ENCODE results near the gene SPATA32.

Gene SPATA32

DNA sequence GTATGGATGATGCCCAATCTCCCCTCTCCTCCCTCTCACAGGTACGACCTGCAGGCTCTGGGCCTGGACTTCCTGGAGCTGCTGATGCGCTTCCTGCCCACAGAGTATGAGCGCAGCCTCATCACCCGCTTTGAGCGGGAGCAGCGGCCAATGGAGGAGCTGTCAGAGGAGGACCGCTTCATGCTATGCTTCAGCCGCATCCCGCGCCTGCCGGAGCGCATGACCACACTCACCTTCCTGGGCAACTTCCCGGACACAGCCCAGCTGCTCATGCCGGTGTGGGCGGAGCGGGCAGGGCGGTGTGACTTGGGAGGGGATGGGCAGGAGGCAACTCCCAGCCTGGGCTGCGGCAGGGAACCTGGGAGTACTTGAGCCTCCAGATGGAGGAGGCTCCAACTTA, 18.1 kb downstream of the SPATA32 start:
- Histone ChIP-seq H3K36me3 (replicated peaks; ENCODE audit: insufficient read depth, low read length) (peaks cover 10% of the 10 kb centered on the region), H3K9me3 (replicated peaks; ENCODE audit: insufficient read depth, low read length) (no peaks in the 10 kb centered on the region), H3K27ac (ENCODE audit: low read length) (no peak overlapping the region), H3K4me3 (ENCODE audit: low read length) (no peak overlapping the region), H2AFZ (ENCODE audit: low read length) (no peak overlapping the region), H3K27me3 (replicated peaks; ENCODE audit: insufficient read depth, low read length) (no peaks in the 10 kb centered on the region), H3K9ac (ENCODE audit: low read length) (no peak overlapping the region), H3K4me1 (ENCODE audit: low read length) (peaks cover 17% of the 10 kb centered on the region), H4K20me1 (ENCODE audit: insufficient read depth, low read length) (0 out of 2 replicates have a peak, but pooled peaks cover 2% of the 10 kb centered on the region), H3K4me2 (ENCODE audit: low read depth, low read length) (no peak overlapping the region), H3K9me2 (replicated peaks; ENCODE audit: insufficient read depth, low read length) (no peaks in the 10 kb centered on the region), H3K79me2 (ENCODE audit: low read length) (peaks cover 44% of the 10 kb centered on the region), H3F3A (ENCODE audit: insufficient read depth, low read length) (peaks cover 29% of the 10 kb centered on the region)
- no peak for DNase-seq
- TF ChIP-seq EZH2 (optimal IDR thresholded peaks at IDR 0.05; ENCODE audit: low read depth, low read length) (no peak), EZH2phosphoT487 (IDR thresholded peaks at IDR 0.05; ENCODE audit: low read length) (no peak)
- TF ChIP-seq, protein P1, sequence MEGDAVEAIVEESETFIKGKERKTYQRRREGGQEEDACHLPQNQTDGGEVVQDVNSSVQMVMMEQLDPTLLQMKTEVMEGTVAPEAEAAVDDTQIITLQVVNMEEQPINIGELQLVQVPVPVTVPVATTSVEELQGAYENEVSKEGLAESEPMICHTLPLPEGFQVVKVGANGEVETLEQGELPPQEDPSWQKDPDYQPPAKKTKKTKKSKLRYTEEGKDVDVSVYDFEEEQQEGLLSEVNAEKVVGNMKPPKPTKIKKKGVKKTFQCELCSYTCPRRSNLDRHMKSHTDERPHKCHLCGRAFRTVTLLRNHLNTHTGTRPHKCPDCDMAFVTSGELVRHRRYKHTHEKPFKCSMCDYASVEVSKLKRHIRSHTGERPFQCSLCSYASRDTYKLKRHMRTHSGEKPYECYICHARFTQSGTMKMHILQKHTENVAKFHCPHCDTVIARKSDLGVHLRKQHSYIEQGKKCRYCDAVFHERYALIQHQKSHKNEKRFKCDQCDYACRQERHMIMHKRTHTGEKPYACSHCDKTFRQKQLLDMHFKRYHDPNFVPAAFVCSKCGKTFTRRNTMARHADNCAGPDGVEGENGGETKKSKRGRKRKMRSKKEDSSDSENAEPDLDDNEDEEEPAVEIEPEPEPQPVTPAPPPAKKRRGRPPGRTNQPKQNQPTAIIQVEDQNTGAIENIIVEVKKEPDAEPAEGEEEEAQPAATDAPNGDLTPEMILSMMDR (IDR thresholded peaks at IDR 0.05; ENCODE audit: low read length), result no peak

DNA sequence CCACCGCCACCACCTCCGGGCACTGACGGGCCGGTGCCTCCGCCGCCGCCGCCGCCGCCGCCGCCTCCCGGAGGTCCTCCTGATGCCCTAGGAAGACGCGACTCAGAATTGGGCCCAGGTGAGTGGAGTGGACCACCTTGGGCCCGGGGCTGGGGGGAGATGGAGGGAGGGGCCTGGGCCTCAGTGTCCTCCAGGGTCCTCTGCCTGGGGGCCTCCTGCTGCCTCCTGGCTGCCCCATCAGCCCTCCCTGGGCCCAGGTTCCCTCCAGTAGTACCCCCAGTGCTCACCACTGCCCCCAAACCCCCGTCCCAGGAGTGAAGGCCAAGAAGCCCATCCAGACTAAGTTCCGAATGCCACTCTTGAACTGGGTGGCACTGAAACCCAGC, 19.9 kb downstream of the SPATA32 start:
- H4K20me1 ChIP-seq (ENCODE audit: insufficient read depth, low read length), result 0 out of 2 replicates have a peak, but pooled peaks cover 2% of the 10 kb centered on the region
- no peak overlapping the region for H3K9ac ChIP-seq (ENCODE audit: low read length)
- H3K79me2 ChIP-seq (ENCODE audit: low read length), result peaks cover 56% of the 10 kb centered on the region
- no peak overlapping the region for H3K4me3 ChIP-seq (ENCODE audit: low read length)
- H3F3A ChIP-seq (ENCODE audit: insufficient read depth, low read length), result peaks cover 24% of the 10 kb centered on the region
- H3K27ac ChIP-seq (ENCODE audit: low read length), result no peak overlapping the region
- no peak overlapping the region for H3K4me2 ChIP-seq (ENCODE audit: low read depth, low read length)
- no peaks in the 10 kb centered on the region for H3K9me2 ChIP-seq (replicated peaks; ENCODE audit: insufficient read depth, low read length)
- peaks cover 13% of the 10 kb centered on the region for H3K4me1 ChIP-seq (ENCODE audit: low read length)
- peaks cover 25% of the 10 kb centered on the region for H3K36me3 ChIP-seq (replicated peaks; ENCODE audit: insufficient read depth, low read length)
- H2AFZ ChIP-seq (ENCODE audit: low read length), result no peak overlapping the region
- TF ChIP-seq, protein P1 (IDR thresholded peaks at IDR 0.05; ENCODE audit: low read length), result no peak
- TF ChIP-seq EZH2 (optimal IDR thresholded peaks at IDR 0.05; ENCODE audit: low read depth, low read length) (no peak), EZH2phosphoT487 (IDR thresholded peaks at IDR 0.05; ENCODE audit: low read length) (no peak)
- H3K9me3 ChIP-seq (replicated peaks; ENCODE audit: insufficient read depth, low read length), result no peaks in the 10 kb centered on the region
- no peak for DNase-seq
- no peaks in the 10 kb centered on the region for H3K27me3 ChIP-seq (replicated peaks; ENCODE audit: insufficient read depth, low read length)

DNA sequence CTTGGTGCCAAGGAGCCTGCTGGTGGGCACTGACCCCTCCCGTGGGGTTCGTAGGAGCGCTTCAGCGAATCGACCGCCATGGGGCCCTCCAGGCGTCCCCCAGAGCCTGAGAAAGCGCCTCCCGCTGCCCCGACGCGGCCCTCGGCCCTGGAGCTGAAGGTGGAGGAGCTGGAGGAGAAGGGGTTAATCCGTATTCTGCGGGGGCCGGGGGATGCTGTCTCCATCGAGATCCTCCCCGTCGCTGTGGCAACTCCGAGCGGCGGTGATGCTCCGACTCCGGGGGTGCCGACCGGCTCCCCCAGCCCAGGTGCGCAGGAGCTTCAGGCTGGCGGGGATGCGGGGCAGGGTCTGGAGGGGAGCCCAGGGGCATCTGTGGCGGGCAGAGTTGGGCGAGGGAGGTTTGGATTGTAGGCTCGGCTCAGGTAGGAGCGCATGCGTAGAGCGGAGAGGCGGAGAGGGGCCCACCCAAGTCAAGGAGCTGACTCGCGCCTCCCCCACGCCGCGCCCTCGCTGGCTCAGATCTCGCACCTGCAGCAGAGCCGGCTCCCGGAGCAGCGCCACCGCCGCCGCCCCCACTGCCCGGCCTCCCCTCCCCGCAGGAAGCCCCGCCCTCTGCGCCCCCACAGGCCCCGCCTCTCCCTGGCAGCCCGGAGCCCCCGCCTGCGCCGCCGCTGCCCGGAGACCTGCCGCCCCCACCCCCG, 20.4 kb downstream of the SPATA32 start:
- Histone ChIP-seq H3K27ac (ENCODE audit: low read length) (no peak overlapping the region), H3K4me3 (ENCODE audit: low read length) (no peak overlapping the region)

More for the DNA sequence above, 20.4 kb downstream of the SPATA32 start:
- no peak for DNase-seq
- TF ChIP-seq, protein P1 (IDR thresholded peaks at IDR 0.05; ENCODE audit: low read length), result no peak
- TF ChIP-seq EZH2phosphoT487 (IDR thresholded peaks at IDR 0.05; ENCODE audit: low read length) (no peak), EZH2 (optimal IDR thresholded peaks at IDR 0.05; ENCODE audit: low read depth, low read length) (no peak)
- H3K27me3 ChIP-seq (replicated peaks; ENCODE audit: insufficient read depth, low read length), result no peaks in the 10 kb centered on the region
- H3K4me1 ChIP-seq (ENCODE audit: low read length), result peaks cover 7% of the 10 kb centered on the region
- H3K9me2 ChIP-seq (replicated peaks; ENCODE audit: insufficient read depth, low read length), result no peaks in the 10 kb centered on the region
- H2AFZ ChIP-seq (ENCODE audit: low read length), result no peak overlapping the region
- H3K4me2 ChIP-seq (ENCODE audit: low read depth, low read length), result no peak overlapping the region
- peaks cover 18% of the 10 kb centered on the region for H3F3A ChIP-seq (ENCODE audit: insufficient read depth, low read length)
- H3K36me3 ChIP-seq (replicated peaks; ENCODE audit: insufficient read depth, low read length), result peaks cover 26% of the 10 kb centered on the region
- H3K79me2 ChIP-seq (ENCODE audit: low read length), result peaks cover 59% of the 10 kb centered on the region
- H3K9me3 ChIP-seq (replicated peaks; ENCODE audit: insufficient read depth, low read length), result no peaks in the 10 kb centered on the region
- H3K9ac ChIP-seq (ENCODE audit: low read length), result no peak overlapping the region
- H4K20me1 ChIP-seq (ENCODE audit: insufficient read depth, low read length), result 0 out of 2 replicates have a peak, but pooled peaks cover 2% of the 10 kb centered on the region
